HG02610 (cell line): ENCODE measurements around the gene PCDHA1.
"Not testable (repeated sequence)": the region's sequence is repeated elsewhere in the genome, so short reads cannot be mapped to it uniquely, and the experiment has no call there.

ENCODE experiments used
- ATAC-seq: cut with Tn5 transposase; IDR thresholded peaks from one replicate; pipeline ENCODE4 v1.9.1; 2021; ENCODE audit warnings: mild to moderate bottlenecking, moderate library complexity; ENCODE audit not compliant: unreplicated experiment

PCDHA1 gene

GRCh38 chr5:140785905-140786686 lies at the start of gene PCDHA1:
Gene PCDHA1, plus strand, starts transcription at chr5:140786140.
- ATAC-seq, result no peak

DNA sequence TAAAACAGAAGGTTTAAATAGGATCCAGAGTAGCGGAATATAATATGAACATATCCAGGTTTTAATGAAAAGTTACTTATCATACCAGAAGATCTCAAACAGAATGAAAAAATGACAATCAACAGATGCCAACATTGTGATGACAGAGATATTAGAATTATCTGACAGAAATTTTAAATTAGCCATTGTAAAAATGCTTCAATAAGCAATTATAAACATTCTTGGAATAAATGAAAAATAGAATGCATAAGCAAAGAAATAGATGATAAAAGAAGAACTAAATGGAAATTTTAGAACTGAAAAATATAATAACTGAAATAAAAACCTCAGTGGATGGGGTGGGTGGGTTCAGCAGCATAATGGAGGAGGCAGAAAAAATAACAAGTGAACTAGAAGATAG lies 48.5 kb upstream of the PCDHA1 start:
- ATAC-seq, result no peak

DNA sequence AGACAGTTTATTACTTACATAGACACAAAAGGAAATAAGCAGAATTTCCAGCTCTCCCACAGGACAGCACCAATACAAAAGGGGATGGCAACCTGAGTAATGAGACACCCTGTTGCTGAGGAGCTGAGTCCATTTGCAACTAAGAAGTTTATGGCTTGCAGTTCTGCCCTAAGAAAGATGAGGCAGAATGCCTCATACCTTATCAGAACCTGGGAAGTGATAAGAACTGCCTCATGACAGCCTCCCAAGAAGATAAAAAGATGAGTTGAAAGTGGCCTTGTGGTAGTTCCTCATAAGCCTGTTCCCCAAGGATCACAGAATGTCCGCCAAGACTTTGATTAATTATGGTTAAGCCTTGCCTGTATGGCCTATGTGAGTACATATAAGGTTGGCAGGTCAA lies 44.0 kb upstream of the PCDHA1 start:
- no peak for ATAC-seq

GRCh38 chr5:140753561-140753960 lies 32.4 kb upstream of the PCDHA1 start:
- ATAC-seq, result no peak

GRCh38 chr5:140764177-140764973 lies 21.6 kb upstream of the PCDHA1 start:
- ATAC-seq, result no peak

- ATAC-seq, result no peak
Observed at GRCh38 chr5:140767444-140767843, 18.5 kb upstream of the PCDHA1 start.

- ATAC-seq, result no peak
Observed at GRCh38 chr5:140780512-140780911, 5.4 kb upstream of the PCDHA1 start.

- ATAC-seq, result not testable (repeated sequence)
Observed at GRCh38 chr5:140787422-140787821, 1.5 kb downstream of the PCDHA1 start.

DNA sequence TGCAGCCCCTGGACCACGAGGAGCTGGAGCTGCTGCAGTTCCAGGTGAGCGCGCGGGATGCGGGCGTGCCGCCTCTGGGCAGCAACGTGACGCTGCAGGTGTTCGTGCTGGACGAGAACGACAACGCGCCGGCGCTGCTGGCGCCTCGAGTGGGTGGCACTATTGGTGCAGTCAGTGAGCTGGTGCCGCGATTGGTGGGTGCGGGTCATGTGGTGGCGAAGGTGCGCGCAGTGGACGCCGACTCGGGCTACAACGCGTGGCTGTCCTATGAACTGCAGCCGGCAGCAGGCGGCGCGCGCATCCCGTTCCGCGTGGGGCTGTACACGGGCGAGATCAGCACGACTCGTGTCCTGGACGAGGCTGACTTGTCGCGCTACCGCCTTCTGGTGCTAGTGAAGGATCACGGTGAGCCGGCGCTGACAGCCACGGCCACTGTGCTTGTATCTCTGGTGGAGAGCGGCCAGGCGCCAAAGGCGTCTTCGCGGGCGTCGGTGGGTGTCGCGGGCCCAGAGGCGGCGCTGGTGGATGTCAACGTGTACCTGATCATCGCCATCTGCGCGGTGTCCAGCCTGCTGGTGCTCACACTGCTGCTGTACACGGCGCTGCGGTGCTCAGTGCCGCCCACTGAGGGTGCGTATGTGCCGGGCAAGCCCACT lies 2.0 kb downstream of the PCDHA1 start:
- not testable (repeated sequence) for ATAC-seq

- no peak for ATAC-seq
Observed at GRCh38 chr5:140791089-140791488, 5.1 kb downstream of the PCDHA1 start.

DNA sequence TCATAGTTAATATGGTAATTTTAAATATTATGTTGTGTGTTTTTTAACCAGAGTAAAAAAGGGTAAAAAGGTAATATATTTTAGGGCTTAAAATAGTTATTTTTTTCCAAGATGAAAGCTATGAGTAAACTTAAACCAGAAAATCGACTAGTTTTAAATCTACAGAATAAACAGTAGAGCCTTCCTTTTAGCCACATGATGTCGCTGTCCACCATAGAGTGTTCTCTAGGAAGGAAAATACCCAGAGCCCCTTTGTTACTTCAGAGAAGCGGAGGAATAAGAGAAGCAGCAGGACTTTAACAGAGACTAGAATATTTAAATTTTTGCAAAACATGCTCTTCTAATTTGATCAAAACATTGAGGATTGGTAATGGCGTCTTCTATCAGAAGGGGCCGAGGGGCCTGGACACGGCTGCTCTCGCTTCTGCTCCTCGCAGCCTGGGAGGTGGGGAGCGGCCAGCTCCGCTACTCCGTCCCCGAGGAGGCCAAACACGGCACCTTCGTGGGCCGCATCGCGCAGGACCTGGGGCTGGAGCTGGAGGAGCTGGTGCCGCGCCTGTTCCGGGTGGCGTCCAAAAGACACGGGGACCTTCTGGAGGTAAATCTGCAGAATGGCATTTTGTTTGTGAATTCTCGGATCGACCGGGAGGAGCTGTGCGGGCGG lies 8.8 kb downstream of the PCDHA1 start, which contains the start of gene PCDHA2:
PCDHA2 (plus strand) TSS at position 258 of the 664 bp plus-strand sequence.
- ATAC-seq, result no peak

- no peak for ATAC-seq
Observed at GRCh38 chr5:140795259-140795641, 9.3 kb downstream of the PCDHA1 start.

GRCh38 chr5:140796072-140796717 lies 10.3 kb downstream of the PCDHA1 start:
- not testable (repeated sequence) for ATAC-seq

- no peak for ATAC-seq
Observed at GRCh38 chr5:140796718-140797095, 10.8 kb downstream of the PCDHA1 start.

DNA sequence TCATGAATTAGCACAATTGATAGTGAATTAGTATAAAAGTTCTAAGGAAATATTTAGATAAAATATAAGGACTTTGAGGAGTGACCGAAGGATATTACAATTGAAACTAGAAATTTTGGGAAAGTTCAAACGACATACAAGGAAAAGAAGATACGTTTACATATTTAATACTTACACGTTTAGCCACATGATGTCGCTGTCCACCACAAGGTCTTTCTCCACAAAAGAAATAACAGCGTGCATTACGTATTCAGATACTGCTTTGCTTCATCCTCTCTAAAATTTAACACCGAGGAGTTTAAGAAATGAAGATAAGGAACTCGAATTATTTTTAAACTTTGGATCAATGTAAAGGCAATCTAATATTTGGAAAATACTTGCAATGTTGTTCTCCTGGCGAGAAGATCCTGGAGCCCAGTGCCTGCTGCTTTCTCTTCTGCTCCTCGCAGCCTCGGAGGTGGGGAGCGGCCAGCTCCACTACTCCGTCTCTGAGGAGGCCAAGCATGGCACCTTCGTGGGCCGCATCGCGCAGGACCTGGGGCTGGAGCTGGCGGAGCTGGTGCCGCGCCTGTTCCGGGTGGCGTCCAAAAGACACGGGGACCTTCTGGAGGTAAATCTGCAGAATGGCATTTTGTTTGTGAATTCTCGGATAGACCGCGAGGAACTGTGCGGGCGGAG lies 15.0 kb downstream of the PCDHA1 start, which contains the start of gene PCDHA3:
PCDHA3 (plus strand) TSS at position 242 of the 678 bp plus-strand sequence.
- no peak for ATAC-seq

DNA sequence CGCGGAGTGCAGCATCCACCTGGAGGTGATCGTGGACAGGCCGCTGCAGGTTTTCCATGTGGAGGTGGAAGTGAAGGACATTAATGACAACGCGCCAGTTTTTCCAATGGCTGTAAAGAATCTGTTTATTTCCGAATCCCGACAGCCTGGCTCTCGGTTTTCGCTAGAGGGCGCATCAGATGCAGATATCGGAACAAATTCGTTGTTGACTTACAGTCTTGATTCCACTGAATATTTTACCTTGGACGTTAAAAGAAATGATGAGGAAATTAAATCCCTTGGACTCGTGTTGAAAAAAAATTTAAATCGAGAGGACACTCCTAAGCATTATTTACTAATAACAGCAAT lies 15.5 kb downstream of the PCDHA1 start:
- ATAC-seq, result no peak

DNA sequence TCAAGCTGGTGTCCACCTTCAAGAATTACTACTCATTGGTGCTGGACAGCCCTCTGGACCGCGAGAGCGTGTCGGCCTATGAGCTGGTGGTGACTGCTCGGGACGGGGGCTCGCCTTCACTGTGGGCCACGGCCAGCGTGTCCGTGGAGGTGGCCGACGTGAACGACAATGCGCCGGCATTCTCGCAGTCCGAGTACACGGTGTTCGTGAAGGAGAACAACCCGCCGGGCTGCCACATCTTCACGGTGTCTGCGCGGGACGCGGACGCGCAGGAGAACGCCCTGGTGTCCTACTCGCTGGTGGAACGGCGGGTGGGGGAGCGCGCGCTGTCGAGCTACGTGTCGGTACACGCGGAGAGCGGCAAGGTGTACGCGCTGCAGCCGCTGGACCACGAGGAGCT lies 16.4 kb downstream of the PCDHA1 start:
- ATAC-seq, result not testable (repeated sequence)

- no peak for ATAC-seq
Observed at GRCh38 chr5:140802781-140803271, 16.9 kb downstream of the PCDHA1 start.

DNA sequence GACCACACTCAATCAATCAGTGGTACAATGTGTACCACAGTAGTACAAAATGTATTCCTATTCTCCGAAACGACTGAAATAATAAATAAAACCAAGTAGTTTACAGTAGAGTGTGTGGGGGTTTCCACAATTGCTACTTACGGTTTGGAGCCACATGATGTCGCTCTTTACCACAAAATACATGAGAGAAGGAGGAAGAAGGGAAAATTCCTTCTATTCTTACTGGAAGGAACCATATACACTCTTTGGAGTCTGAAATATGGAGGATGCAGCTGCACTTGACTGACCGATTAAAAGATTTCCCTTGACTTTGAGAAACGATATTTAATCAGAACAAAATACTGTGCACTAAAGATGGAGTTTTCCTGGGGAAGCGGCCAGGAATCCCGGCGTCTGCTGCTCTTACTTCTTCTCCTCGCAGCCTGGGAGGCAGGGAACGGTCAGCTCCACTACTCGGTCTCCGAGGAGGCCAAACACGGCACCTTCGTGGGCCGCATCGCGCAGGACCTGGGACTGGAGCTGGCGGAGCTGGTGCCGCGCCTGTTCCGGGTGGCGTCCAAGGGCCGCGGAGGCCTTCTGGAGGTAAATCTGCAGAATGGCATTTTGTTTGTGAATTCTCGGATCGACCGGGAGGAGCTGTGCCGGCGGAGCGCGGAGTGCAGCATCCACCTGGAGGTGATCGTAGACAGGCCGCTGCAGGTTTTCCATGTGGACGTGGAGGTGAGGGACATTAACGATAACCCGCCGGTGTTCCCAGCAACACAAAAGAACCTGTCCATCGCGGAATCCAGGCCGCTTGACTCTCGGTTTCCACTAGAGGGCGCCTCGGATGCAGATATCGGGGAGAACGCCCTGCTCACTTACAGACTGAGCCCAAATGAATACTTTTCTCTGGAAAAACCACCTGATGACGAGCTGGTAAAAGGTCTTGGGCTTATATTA lies 21.2 kb downstream of the PCDHA1 start, which contains the start of gene PCDHA4:
PCDHA4 (plus strand) TSS at position 235 of the 942 bp plus-strand sequence.
- ATAC-seq, result no peak
